Uterus (tissue), 2 donors: Measurements from ENCODE around the gene PRKCE.

Source experiments
- POLR2A ChIP-seq, 2 donors: fragments of 450-650 bp; IDR thresholded peaks; one replicate each; pipeline ENCODE4 v1.6.1; 2016; ENCODE audit warnings: antibody characterized with exemption in 2 of 2, mild to moderate bottlenecking in 1 of 2, moderate library complexity in 1 of 2
- TF ChIP-seq, protein P1 (sequence below), 4 experiments: fragments of 200-600 bp in 2 of 4; fragments of 450-650 bp in 2 of 4; sonication (generic) in 2 of 4; IDR thresholded peaks; one replicate each; pipeline ENCODE4 v1.5.1; 2016 to 2019; ENCODE audit warnings: antibody characterized with exemption in 4 of 4, mild to moderate bottlenecking in 2 of 4, moderate library complexity in 1 of 4

DNA sequence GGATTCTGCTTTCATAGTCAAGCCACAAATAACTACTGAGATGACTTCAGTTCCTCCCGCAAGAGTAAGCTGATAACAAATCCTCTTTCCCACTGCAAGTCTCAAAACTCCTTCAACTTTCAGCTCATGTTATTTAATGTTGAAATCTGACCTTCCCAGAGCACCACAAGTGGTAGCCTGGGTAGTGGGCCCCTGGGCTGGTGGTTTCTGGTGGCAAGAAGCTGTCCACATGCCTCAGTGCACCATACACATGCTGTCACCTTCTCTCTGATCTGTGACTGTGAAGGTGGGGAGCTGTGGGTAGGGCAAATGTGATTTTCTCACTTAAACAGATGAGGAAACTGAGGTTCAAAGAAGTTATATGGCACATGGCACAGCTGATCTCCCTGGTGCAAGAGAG is 399.6 kb downstream of the PRKCE start:
- TF ChIP-seq, protein P1, sequence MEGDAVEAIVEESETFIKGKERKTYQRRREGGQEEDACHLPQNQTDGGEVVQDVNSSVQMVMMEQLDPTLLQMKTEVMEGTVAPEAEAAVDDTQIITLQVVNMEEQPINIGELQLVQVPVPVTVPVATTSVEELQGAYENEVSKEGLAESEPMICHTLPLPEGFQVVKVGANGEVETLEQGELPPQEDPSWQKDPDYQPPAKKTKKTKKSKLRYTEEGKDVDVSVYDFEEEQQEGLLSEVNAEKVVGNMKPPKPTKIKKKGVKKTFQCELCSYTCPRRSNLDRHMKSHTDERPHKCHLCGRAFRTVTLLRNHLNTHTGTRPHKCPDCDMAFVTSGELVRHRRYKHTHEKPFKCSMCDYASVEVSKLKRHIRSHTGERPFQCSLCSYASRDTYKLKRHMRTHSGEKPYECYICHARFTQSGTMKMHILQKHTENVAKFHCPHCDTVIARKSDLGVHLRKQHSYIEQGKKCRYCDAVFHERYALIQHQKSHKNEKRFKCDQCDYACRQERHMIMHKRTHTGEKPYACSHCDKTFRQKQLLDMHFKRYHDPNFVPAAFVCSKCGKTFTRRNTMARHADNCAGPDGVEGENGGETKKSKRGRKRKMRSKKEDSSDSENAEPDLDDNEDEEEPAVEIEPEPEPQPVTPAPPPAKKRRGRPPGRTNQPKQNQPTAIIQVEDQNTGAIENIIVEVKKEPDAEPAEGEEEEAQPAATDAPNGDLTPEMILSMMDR (IDR thresholded peaks at IDR 0.05), result no peak
- no peak for TF ChIP-seq POLR2A (IDR thresholded peaks at IDR 0.05)
